ENCODE measurements around the gene MLC1. TPM values are rescaled to one million over a fixed set of nuclear protein-coding genes. Genes with fewer than 3 reads are reported as not detected.

MLC1 gene
- not detected in 2 replicates for total RNA-seq

DNA sequence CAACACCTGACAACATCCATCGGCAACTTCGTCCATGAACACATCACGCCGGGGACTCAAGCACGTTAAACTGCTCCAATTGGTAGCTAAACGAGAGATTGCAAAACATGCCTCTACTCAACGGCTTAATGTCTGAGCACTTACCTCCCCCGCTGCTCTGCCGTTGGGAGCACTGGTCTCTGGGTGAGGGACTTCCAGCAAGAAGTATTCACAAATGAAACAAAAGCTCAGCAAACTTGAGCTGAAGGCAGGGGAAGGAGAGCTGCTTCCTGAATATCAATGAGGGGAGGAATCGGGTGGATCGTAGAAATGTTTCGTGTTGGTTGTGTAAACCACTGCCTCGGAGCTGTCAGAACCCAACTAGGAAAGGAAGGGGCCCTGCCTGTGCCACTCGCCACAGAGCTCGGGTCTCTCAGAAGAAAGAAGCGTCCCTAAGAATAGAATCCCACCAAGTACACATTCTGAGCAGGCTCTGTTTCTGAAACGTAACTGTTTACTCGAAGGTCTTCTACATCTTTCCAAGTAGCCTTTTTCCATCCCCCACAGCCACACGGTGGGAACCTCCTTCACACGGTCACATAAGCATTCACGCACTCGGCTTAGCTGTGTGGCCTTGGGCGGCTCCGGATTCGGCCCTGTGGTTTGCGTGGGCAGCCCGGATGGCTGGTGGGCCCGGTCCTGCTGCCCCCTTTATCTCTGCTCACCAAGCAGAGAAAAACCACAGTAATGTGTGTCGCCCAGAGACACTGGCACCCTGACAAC lies at the start of gene MLC1:
Gene MLC1, minus strand, starts transcription at position 216 of the 762 bp plus-strand sequence. CDS start 524 bp downstream, outside the sequence.

GRCh38 chr22:50089682-50090411 lies 4.6 kb upstream of the MLC1 start, which contains the start of gene MOV10L1:
MOV10L1 (plus strand) TSS chr22:50090006; CDS start chr22:50090089, 83 bp downstream.

GRCh38 chr22:50058061-50058905 lies 26.9 kb downstream of the MLC1 start, which contains the start of gene TTLL8:
TTLL8 (minus strand) TSS chr22:50058298.

DNA sequence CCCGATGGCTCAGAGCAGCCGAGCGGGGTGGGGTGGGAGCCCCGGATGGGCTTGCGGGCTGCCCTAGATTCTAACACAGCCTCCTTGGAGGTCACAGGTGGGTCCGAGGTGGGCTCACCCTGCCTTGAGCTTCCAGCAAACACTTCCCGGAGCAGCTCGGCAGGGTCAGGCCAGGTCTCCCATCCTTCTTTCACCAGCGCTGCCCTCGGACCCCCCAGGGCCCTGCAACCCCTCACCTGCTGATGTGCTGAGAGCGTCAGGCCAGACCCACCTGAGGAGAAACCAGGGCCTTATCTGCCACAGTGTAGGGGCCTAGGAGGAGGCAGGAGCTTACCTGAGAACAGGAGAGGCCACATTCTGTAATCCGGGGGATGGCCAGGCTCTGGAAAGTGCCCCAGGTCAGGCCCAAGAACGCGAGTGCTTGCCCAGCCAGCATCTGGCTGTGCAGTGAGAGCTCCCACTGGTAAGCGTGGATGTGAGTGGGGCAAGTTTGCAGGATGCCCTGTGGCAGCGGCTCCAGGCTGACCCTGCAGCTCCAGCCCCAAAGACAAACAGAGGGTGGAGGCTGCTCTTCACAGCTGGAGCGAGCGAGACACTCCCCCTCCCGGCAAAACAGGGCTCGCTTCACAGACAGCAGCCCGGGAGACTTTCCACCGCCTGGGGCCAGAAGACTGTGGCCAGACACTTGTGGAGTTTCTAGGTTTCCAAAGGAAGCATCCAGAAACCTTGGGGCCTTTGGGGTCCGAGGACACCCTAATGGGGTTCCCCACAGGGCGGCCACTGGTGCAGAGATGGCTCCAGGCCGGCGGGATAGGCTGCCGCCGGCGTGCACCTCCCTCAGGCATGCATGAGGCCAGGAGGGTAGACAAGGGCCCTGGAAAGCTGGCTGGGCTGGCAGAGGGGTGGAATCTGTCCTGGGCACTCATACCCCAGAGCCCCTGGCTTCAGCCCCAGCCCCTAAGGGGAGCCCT lies 72.7 kb downstream of the MLC1 start, which contains the start of gene IL17REL:
Gene IL17REL, minus strand, starts transcription at position 555 of the 971 bp plus-strand sequence. Its CDS starts 119 bp downstream, at position 436.

Other genes with a start within 250 kb of the MLC1 start
- gene ZBED4, start 231.6 kb downstream of the MLC1 start, total RNA-seq: 12.8 and 14.3 TPM in 2 replicates
- gene ALG12, start 167.0 kb downstream of the MLC1 start, total RNA-seq: 16.0 and 17.8 TPM in 2 replicates
- gene CRELD2, start 166.8 kb downstream of the MLC1 start, total RNA-seq: 129 and 171 TPM in 2 replicates
- gene PIM3, start 124.7 kb downstream of the MLC1 start, total RNA-seq: 30.4 and 31.6 TPM in 2 replicates
- not detected in 2 replicates for gene IL17REL, start 72.7 kb downstream of the MLC1 start, total RNA-seq
- gene TTLL8, start 27.1 kb downstream of the MLC1 start, total RNA-seq: not detected in 2 replicates
- gene MOV10L1, start 4.6 kb upstream of the MLC1 start, total RNA-seq: not detected in 2 replicates
- gene PANX2, start 85.3 kb upstream of the MLC1 start, total RNA-seq: 0.04 and 0.62 TPM in 2 replicates
- 53.2 and 65.8 TPM in 2 replicates for gene TRABD, start 100.5 kb upstream of the MLC1 start, total RNA-seq
- 42.0 and 48.0 TPM in 2 replicates for gene SELENOO, start 115.6 kb upstream of the MLC1 start, total RNA-seq
- 21.0 and 25.7 TPM in 2 replicates for gene TUBGCP6, start 159.6 kb upstream of the MLC1 start, total RNA-seq
- gene HDAC10, start 165.8 kb upstream of the MLC1 start, total RNA-seq: 10.1 and 21.4 TPM in 2 replicates
- 21.1 and 21.2 TPM in 2 replicates for gene MAPK12, start 176.3 kb upstream of the MLC1 start, total RNA-seq
- 6.6 and 12.3 TPM in 2 replicates for gene MAPK11, start 185.0 kb upstream of the MLC1 start, total RNA-seq
- 73.7 and 104 TPM in 2 replicates for gene PLXNB2, start 222.2 kb upstream of the MLC1 start, total RNA-seq
- 0.49 and 1.0 TPM in 2 replicates for gene DENND6B, start 241.6 kb upstream of the MLC1 start, total RNA-seq